MV-4-11 (cell line): Measurements from ENCODE around the gene LFNG.

Experiments used
- DNase-seq: peaks from one replicate; lab custom pipeline; 2025; lab: John Stamatoyannopoulos, UW

Gene LFNG

DNA sequence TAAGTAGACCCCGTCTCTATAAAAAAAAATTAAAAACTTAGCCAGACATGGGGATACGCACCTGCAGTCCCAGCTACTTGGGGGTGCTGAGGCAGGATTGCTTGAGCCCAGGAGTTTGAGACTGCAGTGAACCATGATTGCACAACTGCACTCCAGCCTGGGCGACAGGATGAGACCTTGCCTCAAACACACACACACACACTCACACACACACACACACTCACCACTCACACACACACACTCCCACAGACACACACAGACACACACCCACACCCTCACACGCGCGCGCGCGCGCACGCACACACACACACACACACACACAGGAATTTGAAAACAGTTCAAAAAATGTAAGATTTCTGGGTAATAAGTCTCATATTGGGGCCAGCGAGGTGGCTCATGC lies 34.7 kb upstream of the LFNG start:
- peak; percentile 64 for DNase-seq

DNA sequence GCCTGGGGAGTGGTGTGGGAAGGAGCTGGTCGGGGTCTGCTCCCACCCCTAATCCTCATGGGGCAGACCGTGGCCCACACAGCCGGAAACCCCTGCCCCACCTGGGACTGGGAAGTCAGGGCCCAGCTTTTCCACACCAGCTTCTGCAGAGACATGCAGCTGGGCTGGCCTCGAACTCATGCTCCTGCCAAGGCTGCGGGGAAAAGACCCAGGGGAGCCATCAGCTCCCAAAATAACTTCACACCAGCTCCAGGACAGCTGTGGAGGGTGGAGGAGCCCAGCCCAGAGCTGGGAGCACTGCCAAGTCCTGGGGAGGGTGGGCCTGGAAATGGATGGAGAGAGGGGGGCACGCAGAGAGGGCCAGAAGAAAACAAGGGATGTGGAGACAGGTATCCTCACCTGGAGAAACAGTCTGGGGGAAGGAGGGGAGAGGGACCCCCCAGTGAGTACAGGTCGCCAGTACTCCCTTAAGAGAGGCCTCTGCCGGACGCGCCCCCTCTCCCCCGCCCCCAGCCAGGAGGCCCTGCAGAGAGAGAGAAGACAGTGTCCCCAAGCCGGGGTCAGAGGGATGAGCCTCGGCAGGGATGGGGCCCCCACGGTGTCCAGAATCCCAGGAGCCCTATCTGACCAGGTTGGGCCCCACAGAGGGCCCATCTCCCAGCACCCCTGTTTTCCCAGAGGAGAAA lies 31.8 kb upstream of the LFNG start:
- DNase-seq: no peak

DNA sequence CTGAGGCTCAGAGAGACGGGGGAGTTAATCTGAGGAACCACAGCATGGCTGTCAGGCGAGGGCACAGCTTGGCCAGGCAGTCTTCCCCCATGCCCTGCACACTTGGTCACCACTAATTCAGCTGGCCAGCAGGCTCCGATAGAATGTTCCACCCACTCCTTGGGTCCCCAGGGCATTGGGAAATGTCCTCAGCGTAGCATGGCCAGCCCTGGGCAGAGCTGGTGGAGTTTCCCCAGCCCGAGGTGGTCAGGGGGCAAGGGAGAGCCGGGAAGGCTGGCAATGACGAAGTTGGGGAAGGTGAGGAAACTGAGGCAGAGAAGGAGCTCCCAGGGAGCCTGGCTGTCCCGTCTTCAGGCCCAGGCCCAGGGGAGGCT lies 31.3 kb upstream of the LFNG start:
- no peak for DNase-seq

DNA sequence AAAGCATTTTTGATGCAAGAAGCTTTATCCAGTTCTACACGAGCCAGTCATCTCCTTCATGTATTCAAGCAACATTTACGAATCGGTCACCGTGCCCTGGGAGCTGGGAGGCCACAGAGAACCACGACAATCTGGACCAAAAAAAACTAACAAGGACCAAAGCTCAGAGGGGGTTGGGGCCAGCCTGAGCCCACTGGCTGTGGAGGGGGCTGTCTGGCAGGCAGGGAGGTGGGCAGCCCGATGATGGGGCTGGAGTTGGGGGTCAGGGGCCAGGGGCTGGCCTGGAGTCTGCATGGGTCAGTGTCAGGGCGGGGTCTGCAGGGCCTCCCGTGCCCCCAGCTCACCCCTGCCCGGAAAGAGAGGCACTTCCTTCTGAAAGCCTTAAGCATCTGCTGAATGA lies 30.9 kb upstream of the LFNG start:
- no peak for DNase-seq

GRCh38 chr7:2490181-2490651 lies 29.4 kb upstream of the LFNG start:
- DNase-seq: no peak

DNA sequence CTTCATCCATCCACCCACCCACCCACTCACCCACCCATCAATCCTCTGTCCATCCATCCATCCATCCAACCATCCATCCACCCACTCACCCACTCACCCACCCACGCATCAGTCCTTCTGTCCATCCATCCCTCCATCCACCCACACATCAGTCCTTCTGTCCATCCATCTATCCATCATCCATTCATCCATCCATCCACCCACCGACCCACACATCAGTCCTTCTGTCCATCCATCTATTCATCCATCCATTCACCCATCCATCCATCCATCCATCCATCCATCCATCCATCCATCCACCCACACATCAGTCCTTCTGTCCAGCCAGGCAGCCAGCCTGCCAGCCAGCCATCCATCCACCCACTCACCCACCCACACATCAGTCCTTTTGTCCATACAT lies 27.5 kb upstream of the LFNG start:
- DNase-seq: no peak

GRCh38 chr7:2493205-2494164 lies 26.1 kb upstream of the LFNG start:
- no peak for DNase-seq

GRCh38 chr7:2494191-2495130 lies 25.1 kb upstream of the LFNG start:
- DNase-seq: no peak

DNA sequence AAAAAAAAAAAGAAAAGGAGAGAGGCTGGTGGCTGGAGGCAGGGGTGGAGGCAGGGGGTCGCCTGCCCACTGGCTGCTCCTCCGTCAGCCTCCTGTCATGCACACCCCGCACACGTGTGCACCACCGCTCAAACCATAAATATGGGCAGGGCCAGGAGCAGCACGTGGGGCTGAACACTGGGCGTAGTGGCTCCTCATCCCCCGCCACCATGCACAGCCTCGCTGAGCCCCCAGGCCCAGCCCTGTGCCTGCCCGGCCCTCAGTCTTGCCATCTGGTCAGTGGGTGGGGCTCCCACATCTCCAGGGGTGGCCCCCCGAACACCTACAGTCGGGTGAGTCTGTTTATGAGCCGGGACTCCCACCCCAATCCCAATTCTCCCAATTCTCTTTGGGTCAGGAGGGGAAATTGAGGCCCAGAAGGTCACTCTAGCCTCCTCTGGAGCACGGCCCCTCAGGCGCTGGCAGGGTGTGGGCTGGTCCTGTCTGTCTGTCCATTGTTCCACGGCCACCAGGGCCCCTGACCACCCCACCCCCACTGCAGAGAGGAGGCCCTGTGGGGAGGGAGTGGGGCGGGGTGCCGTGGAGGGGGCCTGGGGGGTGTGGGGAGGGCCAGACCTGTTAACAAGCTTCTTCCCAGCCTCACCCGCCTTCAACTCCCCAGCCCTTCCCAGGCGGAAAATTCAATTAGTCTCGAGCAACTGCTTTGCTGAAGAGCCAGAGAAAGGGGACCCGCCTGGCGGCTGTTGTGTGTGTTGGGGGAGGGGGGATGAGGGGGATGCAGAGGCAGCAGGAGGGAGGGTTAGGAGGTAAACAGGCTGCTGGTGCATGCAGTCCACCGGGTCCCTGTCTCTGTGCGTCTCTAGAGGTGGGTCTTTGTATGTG lies 23.9 kb upstream of the LFNG start:
- no peak for DNase-seq

GRCh38 chr7:2496375-2496774 lies 23.2 kb upstream of the LFNG start:
- no peak for DNase-seq

DNA sequence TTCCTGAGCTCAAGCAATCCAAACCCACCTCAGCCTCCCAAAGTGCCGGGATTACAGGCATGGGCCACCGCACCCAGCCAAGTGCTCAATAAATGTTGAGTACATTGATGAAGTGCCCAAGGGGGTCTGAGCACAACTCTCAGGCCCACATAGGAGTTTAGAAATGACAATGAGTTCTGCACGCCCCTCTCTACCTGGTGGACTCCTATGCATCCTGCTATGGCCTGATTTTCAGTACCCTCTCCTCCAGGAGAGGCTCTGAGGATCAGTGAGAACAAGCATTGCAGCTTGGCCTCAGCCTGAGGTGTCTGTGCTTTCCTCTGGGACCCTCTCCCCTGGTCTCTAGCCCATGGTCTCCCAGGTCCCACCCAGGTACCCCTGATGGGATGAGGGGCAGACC lies 22.5 kb upstream of the LFNG start:
- no peak for DNase-seq

DNA sequence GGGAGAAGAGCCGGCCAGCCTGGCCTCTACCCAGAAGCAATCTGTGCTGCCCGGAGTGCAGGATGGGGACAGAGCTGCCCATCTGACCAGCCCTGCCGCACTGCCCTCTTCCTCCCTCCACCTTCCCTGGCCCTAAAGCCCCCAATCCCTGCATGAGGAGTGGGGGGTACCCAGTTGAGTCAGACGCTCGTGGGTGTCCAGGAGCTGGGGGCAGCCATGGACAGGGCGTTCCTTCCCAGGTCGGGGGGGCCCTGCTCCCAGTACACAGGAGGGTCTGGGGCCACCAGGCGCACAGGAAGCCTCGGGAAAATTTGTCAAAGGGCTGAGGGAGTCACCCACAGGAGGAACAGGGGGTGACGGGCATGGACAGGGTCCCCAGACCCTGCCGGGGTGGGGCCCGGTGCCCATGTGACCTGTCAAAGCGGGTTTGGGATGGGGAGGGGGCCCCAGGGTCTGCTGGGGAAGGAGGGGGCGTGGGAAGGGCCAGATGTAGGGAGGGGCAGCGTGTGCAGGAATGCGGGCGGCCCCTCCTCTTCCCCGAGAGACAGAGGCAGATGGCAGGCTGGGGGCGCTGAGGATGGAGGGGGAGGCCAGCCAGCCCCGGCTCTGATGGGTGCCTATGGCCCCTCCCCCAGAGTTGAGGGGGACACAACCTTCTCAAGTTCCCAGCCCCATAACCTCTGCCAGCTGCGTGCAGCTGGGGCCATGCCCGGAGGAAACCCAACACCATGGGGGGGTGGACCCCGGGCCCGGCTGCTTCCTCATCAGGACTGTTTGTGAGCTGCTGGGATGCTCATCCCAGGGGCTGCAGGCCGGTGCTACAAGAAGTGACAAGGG lies 21.9 kb upstream of the LFNG start:
- DNase-seq: no peak

DNA sequence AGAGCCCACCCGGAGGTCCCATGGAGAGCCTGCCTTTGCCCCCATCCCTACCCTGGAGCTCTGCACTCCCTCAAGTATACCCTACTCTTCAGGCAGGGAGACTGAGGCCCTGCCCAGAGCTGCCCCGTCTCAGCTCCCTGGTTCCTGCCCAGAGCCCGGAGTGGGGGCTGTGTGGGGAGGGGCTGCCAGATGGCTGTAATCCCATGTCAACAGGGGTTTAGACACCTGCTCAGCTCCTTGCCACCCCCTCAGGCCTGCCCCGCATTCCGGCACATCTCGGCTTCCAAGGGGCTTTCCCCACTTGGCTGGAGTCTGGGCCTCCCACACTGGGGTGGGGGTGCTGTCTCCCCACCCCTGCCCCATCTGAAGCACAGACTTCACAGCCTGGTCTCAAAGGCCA lies 20.9 kb upstream of the LFNG start:
- DNase-seq: no peak

DNA sequence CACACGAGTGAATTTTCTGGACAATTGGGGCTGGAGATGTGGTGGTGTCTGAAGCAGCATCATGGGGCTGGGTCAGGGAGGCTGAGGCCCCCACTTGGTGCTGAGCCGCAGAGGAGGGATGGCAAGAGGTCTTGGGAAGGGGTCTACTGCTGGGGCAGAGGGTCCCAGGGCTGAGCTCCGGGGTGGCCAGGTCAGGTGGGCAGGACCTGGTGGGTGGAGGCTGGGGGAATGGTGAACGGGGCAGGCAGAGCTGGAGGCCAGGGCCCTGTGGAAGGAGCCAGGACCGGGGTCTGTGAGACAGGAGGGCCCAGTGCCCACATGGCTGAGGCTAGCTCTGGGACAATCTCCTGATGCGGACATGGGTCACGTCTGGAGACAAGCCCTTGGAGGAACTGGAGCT lies 20.4 kb upstream of the LFNG start:
- no peak for DNase-seq

DNA sequence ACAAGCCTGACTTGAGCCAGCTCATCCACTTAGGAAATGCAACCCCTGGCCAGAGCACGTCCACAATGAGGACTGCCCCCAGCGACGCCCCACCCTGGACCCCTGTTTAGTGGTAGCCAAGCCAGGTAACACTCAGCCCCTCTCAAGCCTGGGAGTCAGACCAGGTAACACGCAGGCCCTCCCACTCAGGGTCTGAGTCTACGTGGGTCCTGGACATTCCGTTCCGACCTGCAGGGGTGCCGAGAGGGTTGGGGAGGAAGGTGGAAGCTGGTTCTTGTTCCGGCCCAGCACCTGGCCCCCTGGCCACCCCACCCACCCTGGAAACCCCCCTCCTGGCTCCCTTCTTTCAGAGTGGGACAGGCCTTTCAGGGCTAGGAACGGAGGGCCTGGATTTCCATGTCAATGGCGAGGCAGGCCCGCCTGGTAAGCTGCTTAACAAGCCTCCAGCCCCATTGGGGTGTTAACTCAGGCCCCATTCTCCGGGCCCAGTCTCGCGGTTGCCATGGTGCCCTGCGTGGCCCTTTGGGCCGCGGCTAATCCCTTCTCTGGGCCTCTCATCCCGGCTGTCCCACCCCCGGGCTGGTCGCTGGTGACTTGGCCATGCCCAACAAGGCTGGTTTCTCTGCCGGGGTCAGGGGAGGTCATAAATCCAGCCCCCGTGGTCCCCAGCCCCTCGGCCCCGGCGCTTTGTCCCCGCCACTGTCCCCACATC lies 19.7 kb upstream of the LFNG start:
- no peak for DNase-seq

DNA sequence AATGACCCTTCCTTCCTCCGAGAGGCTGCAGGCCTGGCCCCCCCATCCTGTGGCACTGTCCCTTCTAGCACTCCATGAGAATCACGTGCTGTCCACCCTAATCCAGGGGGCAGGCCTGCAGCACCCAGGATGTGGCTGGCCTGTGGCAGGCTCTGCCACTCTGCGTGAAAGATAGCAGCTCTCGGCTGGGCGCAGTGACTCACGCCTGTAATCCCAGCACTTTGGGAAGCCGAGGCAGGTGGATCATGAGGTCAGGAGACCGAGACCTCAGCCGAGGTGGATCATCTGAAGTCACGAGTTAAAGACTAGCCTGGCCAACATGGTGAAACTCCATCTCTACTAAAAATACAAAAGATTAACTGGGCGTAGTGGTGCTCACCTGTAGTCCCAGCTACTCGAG lies 18.9 kb upstream of the LFNG start:
- peak; percentile 10 for DNase-seq

DNA sequence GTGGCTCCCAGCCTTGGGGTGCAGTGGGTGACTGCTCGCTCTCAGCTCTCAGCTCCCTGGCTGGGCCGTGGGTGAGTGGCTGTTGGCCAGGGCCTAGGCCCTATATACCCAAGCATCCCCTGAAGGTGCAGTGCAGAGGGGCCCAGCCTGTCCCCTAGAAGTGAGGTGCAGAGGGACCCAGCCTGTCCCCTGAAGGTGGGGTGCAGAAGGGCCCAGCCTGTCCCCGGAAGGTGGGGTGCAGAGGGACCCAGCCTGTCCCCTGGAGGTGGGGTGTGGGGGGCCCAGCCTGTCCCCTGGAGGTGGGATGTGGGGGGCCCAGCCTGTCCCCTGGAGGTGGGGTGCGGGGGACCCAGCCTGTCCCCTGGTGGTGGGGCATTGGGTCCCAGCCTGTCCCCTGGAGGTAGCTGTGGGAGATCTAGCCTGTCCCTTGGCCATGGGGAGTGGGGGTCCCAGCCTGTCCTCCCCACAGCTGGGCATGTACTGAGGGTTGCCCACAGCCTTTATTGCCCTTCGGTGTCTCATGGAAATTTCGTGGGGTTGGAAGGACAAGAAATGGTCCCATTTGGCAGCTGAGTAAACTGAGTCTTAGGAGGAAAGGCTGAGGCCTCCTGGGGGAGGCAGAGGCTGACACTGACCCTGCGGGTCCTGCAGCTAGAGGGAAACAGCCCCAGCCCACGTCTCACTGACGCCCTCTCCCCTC lies 17.5 kb upstream of the LFNG start:
- no peak for DNase-seq

- no peak for DNase-seq
These were observed 17.0 kb upstream of the LFNG start for GRCh38 chr7:2502647-2502966.
